GM18907 (cell line): ENCODE data around the gene SLC38A1.
A peak's percentile ranks its signal among the peaks of the same experiment; 100 is the strongest.
"Not testable (repeated sequence)": the region's sequence is repeated elsewhere in the genome, so short reads cannot be mapped to it uniquely, and the experiment has no call there.

Experiments
- ATAC-seq: cut with Tn5 transposase; IDR thresholded peaks from one replicate; pipeline ENCODE4 v1.9.1; 2021; ENCODE audit warnings: mild to moderate bottlenecking, moderate library complexity; ENCODE audit not compliant: unreplicated experiment

Gene SLC38A1

GRCh38 chr12:46209170-46209569 lies 59.7 kb downstream of the SLC38A1 start:
- ATAC-seq: no peak

GRCh38 chr12:46208370-46208769 lies 60.5 kb downstream of the SLC38A1 start:
- no peak for ATAC-seq

- ATAC-seq: no peak
Measured at GRCh38 chr12:46207644-46208043, 61.2 kb downstream of the SLC38A1 start.

GRCh38 chr12:46206471-46206870 lies 62.4 kb downstream of the SLC38A1 start:
- no peak for ATAC-seq

GRCh38 chr12:46205294-46205693 lies 63.5 kb downstream of the SLC38A1 start:
- ATAC-seq: no peak

GRCh38 chr12:46201284-46201789 lies 67.5 kb downstream of the SLC38A1 start:
- ATAC-seq: no peak

GRCh38 chr12:46200551-46200950 lies 68.3 kb downstream of the SLC38A1 start:
- ATAC-seq: no peak

GRCh38 chr12:46198913-46199312 lies 69.9 kb downstream of the SLC38A1 start:
- ATAC-seq: no peak

GRCh38 chr12:46197883-46198282 lies 71.0 kb downstream of the SLC38A1 start:
- no peak for ATAC-seq

- not testable (repeated sequence) for ATAC-seq
Measured at GRCh38 chr12:46190533-46190932, 78.3 kb downstream of the SLC38A1 start.

- ATAC-seq: no peak
Measured at GRCh38 chr12:46188170-46188569, 80.7 kb downstream of the SLC38A1 start.

- ATAC-seq: no peak
Measured at GRCh38 chr12:46187023-46187422, 81.8 kb downstream of the SLC38A1 start.

- no peak for ATAC-seq
Measured at GRCh38 chr12:46186088-46186487, 82.8 kb downstream of the SLC38A1 start.

GRCh38 chr12:46185686-46186085 lies 83.2 kb downstream of the SLC38A1 start:
- ATAC-seq: no peak

GRCh38 chr12:46184798-46185595 lies 83.8 kb downstream of the SLC38A1 start:
- no peak for ATAC-seq

GRCh38 chr12:46183112-46183511 lies 85.7 kb downstream of the SLC38A1 start:
- ATAC-seq: no peak

- ATAC-seq: no peak
Measured at GRCh38 chr12:46181465-46181864, 87.4 kb downstream of the SLC38A1 start.

- peak; percentile 68 for ATAC-seq
Measured at GRCh38 chr12:46179693-46180452, 89.0 kb downstream of the SLC38A1 start.

- no peak for ATAC-seq
Measured at GRCh38 chr12:46177837-46178608, 90.8 kb downstream of the SLC38A1 start.

GRCh38 chr12:46177025-46177424 lies 91.8 kb downstream of the SLC38A1 start:
- ATAC-seq: no peak

GRCh38 chr12:46174919-46175318 lies 93.9 kb downstream of the SLC38A1 start:
- ATAC-seq: no peak
